Ovary (tissue), 3 donors: Measurements from ENCODE around the gene TBX1.

Experiments used
- EP300 ChIP-seq: sonication (generic); formaldehyde crosslinking; IDR thresholded peaks from one replicate; pipeline ENCODE4 v1.6.1; 2017; ENCODE audit warnings: antibody characterized with exemption
- TF ChIP-seq, protein P1 (sequence below), 3 donors: fragments of 450-650 bp in 2 of 3; fragments of 200-600 bp in 1 of 3; IDR thresholded peaks; one replicate each; pipeline versions ENCODE4 v1.5.1 to v1.8.0; 2016 to 2022; ENCODE audit warnings: antibody characterized with exemption in 3 of 3, mild to moderate bottlenecking in 1 of 3
- donor health status: DM: no; HTN: no; CAD: no.

DNA sequence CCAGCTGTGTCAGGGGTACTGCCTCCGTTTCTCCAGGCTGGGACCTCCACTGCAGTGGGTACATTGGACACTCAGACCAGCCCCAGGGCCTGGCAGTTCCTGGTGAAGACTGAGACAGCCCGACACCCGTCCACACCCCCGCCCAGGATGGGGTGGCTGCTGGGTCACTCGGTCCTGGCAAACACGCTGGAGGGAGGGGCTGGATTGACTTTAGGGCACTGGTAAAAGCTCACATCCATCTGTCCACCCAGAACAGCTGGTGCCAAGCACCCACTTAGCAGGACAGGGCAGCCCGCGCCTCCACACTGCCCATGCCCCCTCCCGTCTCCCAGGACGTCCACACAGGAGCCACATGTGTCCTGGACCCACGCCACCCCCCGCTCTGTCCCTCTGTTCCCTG, 10.7 kb upstream of the TBX1 start:
- TF ChIP-seq, protein P1, sequence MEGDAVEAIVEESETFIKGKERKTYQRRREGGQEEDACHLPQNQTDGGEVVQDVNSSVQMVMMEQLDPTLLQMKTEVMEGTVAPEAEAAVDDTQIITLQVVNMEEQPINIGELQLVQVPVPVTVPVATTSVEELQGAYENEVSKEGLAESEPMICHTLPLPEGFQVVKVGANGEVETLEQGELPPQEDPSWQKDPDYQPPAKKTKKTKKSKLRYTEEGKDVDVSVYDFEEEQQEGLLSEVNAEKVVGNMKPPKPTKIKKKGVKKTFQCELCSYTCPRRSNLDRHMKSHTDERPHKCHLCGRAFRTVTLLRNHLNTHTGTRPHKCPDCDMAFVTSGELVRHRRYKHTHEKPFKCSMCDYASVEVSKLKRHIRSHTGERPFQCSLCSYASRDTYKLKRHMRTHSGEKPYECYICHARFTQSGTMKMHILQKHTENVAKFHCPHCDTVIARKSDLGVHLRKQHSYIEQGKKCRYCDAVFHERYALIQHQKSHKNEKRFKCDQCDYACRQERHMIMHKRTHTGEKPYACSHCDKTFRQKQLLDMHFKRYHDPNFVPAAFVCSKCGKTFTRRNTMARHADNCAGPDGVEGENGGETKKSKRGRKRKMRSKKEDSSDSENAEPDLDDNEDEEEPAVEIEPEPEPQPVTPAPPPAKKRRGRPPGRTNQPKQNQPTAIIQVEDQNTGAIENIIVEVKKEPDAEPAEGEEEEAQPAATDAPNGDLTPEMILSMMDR (IDR thresholded peaks at IDR 0.05): no peak
- no peak for TF ChIP-seq EP300
